ENCODE measurements around the gene ACOT8. TPM values are rescaled to one million over a fixed set of nuclear protein-coding genes. Genes with fewer than 3 reads are reported as not detected.

ACOT8 gene
- total and polyA plus RNA-seq, 9 of the 15 experiments (the other 6 are each of a cell fraction or from before 2014, with no cell fraction given): 8.2 to 46.7 (median 20.7) TPM

DNA sequence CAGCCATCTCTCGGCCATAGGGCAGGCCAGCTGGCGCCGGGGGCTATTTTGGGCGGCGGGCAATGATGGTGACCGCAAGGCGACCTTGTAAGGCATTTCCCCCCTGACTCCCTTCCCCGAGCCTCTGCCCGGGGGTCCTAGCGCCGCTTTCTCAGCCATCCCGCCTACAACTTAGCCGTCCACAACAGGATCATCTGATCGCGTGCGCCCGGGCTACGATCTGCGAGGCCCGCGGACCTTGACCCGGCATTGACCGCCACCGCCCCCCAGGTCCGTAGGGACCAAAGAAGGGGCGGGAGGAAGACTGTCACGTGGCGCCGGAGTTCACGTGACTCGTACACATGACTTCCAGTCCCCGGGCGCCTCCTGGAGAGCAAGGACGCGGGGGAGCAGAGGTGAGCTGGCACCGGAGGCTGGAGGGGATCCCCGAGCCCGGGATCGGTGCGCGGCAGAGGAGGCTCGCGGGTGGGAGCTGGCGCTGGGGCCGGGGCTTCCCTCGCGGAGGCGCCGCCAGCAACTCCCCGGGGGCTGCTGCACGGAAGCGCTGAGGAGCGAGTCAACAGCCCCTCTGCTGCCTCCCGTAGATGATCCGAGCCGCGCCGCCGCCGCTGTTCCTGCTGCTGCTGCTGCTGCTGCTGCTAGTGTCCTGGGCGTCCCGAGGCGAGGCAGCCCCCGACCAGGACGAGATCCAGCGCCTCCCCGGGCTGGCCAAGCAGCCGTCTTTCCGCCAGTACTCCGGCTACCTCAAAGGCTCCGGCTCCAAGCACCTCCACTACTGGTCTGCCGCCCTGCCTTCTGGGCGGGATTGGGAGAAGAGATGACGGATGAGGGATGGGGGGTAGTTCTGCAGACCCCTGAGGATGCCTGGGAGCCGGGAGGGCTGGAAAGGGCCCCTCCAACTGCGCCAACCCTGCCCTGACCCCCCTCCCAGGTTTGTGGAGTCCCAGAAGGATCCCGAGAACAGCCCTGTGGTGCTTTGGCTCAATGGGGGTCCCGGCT lies 34.1 kb upstream of the ACOT8 start, which contains the start of the genes CTSA and NEURL2 (continued):
- TF ChIP-seq NR2C1 (IDR thresholded peaks at IDR 0.05) (peak; percentile 72), NR2C1 (tag; IDR thresholded peaks at IDR 0.05) (peak; percentile 76), LARP7 (IDR thresholded peaks at IDR 0.05) (no peak), ELF4 (CRISPR knock-in tag; IDR thresholded peaks at IDR 0.05) (no peak), ZNF134 (CRISPR knock-in tag; conservative IDR thresholded peaks at IDR 0.05) (no peak), FOXP1 (CRISPR knock-in tag; IDR thresholded peaks at IDR 0.05) (0 out of 2 replicates have a peak, but pooled peaks have one; percentile 80), CREB1 (IDR thresholded peaks at IDR 0.05) (no peak), CREB1 (CRISPR knock-in tag; IDR thresholded peaks at IDR 0.05) (no peak), CC2D1A (IDR thresholded peaks at IDR 0.05) (0 out of 2 replicates have a peak, but pooled peaks have one; percentile 22), POLR3G (IDR thresholded peaks at IDR 0.05; ENCODE audit: extremely low read depth, insufficient read length, insufficient replicate concordance) (no peak), ZC3H11A (IDR thresholded peaks at IDR 0.05; ENCODE audit: low read depth, low read length) (no peak), WHSC1 (IDR thresholded peaks at IDR 0.05; ENCODE audit: low read length) (no peak)
- TF ChIP-seq, protein P1, sequence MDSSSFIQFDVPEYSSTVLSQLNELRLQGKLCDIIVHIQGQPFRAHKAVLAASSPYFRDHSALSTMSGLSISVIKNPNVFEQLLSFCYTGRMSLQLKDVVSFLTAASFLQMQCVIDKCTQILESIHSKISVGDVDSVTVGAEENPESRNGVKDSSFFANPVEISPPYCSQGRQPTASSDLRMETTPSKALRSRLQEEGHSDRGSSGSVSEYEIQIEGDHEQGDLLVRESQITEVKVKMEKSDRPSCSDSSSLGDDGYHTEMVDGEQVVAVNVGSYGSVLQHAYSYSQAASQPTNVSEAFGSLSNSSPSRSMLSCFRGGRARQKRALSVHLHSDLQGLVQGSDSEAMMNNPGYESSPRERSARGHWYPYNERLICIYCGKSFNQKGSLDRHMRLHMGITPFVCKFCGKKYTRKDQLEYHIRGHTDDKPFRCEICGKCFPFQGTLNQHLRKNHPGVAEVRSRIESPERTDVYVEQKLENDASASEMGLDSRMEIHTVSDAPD (CRISPR knock-in tag; IDR thresholded peaks at IDR 0.05): no peak
- TF ChIP-seq, protein P2, sequence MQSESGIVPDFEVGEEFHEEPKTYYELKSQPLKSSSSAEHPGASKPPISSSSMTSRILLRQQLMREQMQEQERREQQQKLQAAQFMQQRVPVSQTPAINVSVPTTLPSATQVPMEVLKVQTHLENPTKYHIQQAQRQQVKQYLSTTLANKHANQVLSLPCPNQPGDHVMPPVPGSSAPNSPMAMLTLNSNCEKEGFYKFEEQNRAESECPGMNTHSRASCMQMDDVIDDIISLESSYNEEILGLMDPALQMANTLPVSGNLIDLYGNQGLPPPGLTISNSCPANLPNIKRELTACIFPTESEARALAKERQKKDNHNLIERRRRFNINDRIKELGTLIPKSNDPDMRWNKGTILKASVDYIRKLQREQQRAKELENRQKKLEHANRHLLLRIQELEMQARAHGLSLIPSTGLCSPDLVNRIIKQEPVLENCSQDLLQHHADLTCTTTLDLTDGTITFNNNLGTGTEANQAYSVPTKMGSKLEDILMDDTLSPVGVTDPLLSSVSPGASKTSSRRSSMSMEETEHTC (IDR thresholded peaks at IDR 0.05): peak; percentile 93
- TF ChIP-seq, protein P3, sequence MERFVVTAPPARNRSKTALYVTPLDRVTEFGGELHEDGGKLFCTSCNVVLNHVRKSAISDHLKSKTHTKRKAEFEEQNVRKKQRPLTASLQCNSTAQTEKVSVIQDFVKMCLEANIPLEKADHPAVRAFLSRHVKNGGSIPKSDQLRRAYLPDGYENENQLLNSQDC (CRISPR knock-in tag; IDR thresholded peaks at IDR 0.05): no peak
- TF ChIP-seq, protein P4, sequence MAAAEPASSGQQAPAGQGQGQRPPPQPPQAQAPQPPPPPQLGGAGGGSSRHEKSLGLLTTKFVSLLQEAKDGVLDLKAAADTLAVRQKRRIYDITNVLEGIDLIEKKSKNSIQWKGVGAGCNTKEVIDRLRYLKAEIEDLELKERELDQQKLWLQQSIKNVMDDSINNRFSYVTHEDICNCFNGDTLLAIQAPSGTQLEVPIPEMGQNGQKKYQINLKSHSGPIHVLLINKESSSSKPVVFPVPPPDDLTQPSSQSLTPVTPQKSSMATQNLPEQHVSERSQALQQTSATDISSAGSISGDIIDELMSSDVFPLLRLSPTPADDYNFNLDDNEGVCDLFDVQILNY (CRISPR knock-in tag; IDR thresholded peaks at IDR 0.05): no peak
- TF ChIP-seq, protein P5, sequence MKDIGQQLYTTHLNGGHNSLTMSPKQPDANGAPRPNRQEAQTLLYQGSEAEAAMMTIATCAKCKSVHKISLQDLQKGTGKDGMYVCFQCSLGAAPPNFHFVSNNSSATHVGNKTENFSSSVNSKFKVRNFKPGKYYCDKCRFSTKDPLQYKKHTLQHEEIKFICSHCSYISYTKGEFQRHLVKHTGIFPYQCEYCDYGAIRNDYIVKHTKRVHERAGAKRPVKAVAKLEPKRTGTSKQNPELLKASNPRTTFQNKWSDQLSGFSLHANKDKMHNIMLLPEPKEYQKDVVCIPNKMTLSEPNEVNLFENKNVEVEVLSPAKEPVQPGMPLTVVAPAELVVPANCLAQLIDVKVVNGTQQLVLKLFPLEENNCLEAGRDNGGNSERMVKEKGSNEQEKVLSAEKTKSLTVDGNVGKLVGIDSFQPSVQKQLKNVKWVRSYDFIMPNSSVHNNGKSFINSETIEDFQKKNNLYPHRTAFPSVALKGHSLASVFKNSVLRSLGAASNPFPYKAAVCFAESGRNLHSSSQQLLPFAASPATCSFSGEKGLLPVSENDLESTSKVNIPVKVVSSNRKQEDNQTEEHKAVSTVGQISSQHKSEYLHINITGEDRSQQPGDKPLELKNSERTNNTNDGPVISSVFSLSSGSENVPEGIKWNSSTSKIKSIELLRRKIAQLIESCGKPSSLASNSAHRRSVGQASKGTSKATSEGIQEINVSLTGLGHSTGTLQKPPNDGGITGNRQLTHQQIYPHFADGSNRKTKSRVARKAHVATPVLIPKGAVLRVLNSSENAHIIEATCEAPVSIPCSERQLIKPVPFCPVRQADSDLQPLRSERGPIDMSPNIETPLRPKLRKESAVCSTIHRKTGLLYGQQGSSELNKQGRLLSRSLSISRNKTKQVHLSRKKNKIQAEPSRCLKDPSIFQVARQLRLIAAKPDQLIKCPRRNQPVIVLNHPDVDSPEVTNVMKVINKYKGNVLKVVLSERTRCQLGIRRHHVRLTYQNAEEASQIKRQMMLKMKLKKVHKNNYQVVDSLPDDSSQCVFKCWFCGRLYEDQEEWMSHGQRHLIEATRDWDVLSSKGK (CRISPR knock-in tag; IDR thresholded peaks at IDR 0.05): no peak

Measured in K562 (cell line).